ENCODE data around the gene KIF19.

DNA sequence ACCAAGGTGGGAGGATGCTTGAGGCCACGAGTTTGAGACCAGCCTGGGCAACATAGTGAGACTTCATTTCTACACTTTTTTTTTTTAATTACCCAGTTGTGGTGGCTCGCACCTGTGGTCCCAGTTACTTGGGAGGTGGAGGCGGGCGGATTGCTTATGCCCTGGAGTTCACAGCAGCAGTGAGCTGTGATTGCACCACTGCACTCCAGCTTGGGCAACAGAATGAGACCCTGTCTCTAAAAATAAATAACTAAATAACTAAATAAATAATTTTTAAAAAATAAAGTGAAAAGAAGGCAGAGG is 42.7 kb upstream of the KIF19 start:
- TF ChIP-seq, protein P1, sequence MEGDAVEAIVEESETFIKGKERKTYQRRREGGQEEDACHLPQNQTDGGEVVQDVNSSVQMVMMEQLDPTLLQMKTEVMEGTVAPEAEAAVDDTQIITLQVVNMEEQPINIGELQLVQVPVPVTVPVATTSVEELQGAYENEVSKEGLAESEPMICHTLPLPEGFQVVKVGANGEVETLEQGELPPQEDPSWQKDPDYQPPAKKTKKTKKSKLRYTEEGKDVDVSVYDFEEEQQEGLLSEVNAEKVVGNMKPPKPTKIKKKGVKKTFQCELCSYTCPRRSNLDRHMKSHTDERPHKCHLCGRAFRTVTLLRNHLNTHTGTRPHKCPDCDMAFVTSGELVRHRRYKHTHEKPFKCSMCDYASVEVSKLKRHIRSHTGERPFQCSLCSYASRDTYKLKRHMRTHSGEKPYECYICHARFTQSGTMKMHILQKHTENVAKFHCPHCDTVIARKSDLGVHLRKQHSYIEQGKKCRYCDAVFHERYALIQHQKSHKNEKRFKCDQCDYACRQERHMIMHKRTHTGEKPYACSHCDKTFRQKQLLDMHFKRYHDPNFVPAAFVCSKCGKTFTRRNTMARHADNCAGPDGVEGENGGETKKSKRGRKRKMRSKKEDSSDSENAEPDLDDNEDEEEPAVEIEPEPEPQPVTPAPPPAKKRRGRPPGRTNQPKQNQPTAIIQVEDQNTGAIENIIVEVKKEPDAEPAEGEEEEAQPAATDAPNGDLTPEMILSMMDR (IDR thresholded peaks at IDR 0.05), result no peak
- TF ChIP-seq POLR2A (IDR thresholded peaks at IDR 0.05) (no peak), EP300 (IDR thresholded peaks at IDR 0.05) (no peak)
